Neural progenitor cell (in vitro differentiated cells): ENCODE data around the gene SPATA17. TPM values are rescaled to one million over a fixed set of nuclear protein-coding genes. Genes with fewer than 3 reads are reported as not detected.
A peak's percentile ranks its signal among the peaks of the same experiment; 100 is the strongest.

Experiments
- DNase-seq: peaks from one replicate; pipeline ENCODE4 v3.0.0-alpha.2; 2016; ENCODE audit warnings: low spot score
- H2AFZ ChIP-seq: fragments of 200-600 bp; sonication (generic); replicated peaks from 2 replicates; pipeline ENCODE4 v1.6.1; 2016; ENCODE audit warnings: antibody characterized with exemption
- H3F3A ChIP-seq: fragments of 200-600 bp; sonication (generic); 2 replicates; pipeline ENCODE4 v1.6.1; 2016; ENCODE audit warnings: antibody characterized with exemption, low read depth
- H3K27ac ChIP-seq: fragments of 200-600 bp; sonication (generic); 2 replicates; pipeline ENCODE4 v1.5.1; 2016; ENCODE audit warnings: mild to moderate bottlenecking
- H3K27me3 ChIP-seq: fragments of 200-600 bp; sonication (generic); 2 replicates; pipeline ENCODE4 v1.6.1; 2016; ENCODE audit warnings: mild to moderate bottlenecking, moderate library complexity
- H3K36me3 ChIP-seq: fragments of 200-600 bp; sonication (generic); 2 replicates; pipeline ENCODE4 v1.5.1; 2016
- H3K4me1 ChIP-seq: fragments of 200-600 bp; sonication (generic); 2 replicates; pipeline ENCODE4 v1.6.1; 2016; ENCODE audit warnings: mixed run types
- H3K4me2 ChIP-seq: fragments of 200-600 bp; sonication (generic); 2 replicates; pipeline ENCODE4 v1.6.1; 2016
- H3K4me3 ChIP-seq: fragments of 200-600 bp; sonication (generic); 2 replicates; pipeline ENCODE4 v1.5.1; 2016
- H3K79me2 ChIP-seq: fragments of 200-600 bp; sonication (generic); 2 replicates; pipeline ENCODE4 v1.6.1; 2016; ENCODE audit warnings: low read depth
- H3K9ac ChIP-seq: fragments of 200-600 bp; sonication (generic); 2 replicates; pipeline ENCODE4 v1.6.1; 2016
- H3K9me3 ChIP-seq: fragments of 200-600 bp; sonication (generic); 2 replicates; pipeline ENCODE4 v1.5.1; 2016; ENCODE audit warnings: low read depth
- H4K20me1 ChIP-seq: fragments of 200-600 bp; sonication (generic); 2 replicates; pipeline ENCODE4 v1.6.1; 2016; ENCODE audit warnings: low read depth
- H3K27ac Mint-ChIP-seq: 3 replicates; pipeline ENCODE4 v1.8.0; 2021; ENCODE audit warnings: mixed read lengths
- H3K27me3 Mint-ChIP-seq: 2 replicates; pipeline ENCODE4 v1.8.0; 2022; ENCODE audit warnings: low read depth, mild to moderate bottlenecking, inconsistent platforms, moderate library complexity, mixed read lengths; ENCODE audit not compliant: insufficient read depth
- H3K36me3 Mint-ChIP-seq: 3 replicates; pipeline ENCODE4 v1.8.0; 2021; ENCODE audit warnings: mixed read lengths
- H3K4me1 Mint-ChIP-seq: 3 replicates; pipeline ENCODE4 v1.8.0; 2021; ENCODE audit warnings: mixed read lengths
- H3K4me3 Mint-ChIP-seq: 3 replicates; pipeline ENCODE4 v1.8.0; 2021; ENCODE audit warnings: mild to moderate bottlenecking, moderate library complexity, mixed read lengths
- H3K9me3 Mint-ChIP-seq: 3 replicates; pipeline ENCODE4 v1.8.0; 2020; ENCODE audit warnings: mixed read lengths
- CTCF ChIP-seq: fragments of 200-600 bp; sonication (generic); IDR thresholded peaks from 2 replicates; pipeline ENCODE4 v1.5.1; 2017; ENCODE audit warnings: antibody characterized with exemption, mild to moderate bottlenecking
- EZH2 ChIP-seq: fragments of 200-600 bp; sonication (generic); IDR thresholded peaks from 2 replicates; pipeline ENCODE4 v1.6.1; 2017; ENCODE audit warnings: antibody characterized with exemption, mild to moderate bottlenecking, moderate library complexity
- EZH2phosphoT487 ChIP-seq: fragments of 200-600 bp; sonication (generic); IDR thresholded peaks from 2 replicates; pipeline ENCODE4 v1.6.1; 2017; ENCODE audit warnings: antibody characterized with exemption
- total RNA-seq: library from RNA; depleted of rRNA; stranded (reverse); fragments of >200 nt; gene quantifications from 2 replicates; pipeline ENCODE4 v1.2.3, GENCODE V29; 2015; ENCODE audit warnings: low replicate concordance

Gene SPATA17
- total RNA-seq, 1 donor from 2014 or later: 1.6 TPM

GRCh38 chr1:217650674-217651073, 19.5 kb downstream of the SPATA17 start:
- Histone ChIP-seq H2AFZ (no peak overlapping the region), H3K36me3 (no peaks in the 10 kb centered on the region), H3K27ac (no peak overlapping the region), H3K4me2 (no peak overlapping the region), H3K27me3 (no peaks in the 10 kb centered on the region), H3K9me3 (no peaks in the 10 kb centered on the region), H3F3A (no peaks in the 10 kb centered on the region), H4K20me1 (no peaks in the 10 kb centered on the region), H3K4me3 (no peak overlapping the region), H3K79me2 (no peaks in the 10 kb centered on the region), H3K9ac (no peak overlapping the region), H3K4me1 (no peaks in the 10 kb centered on the region)
- TF ChIP-seq EZH2 (no peak), EZH2phosphoT487 (no peak), CTCF (no peak)
- H3K27ac Mint-ChIP-seq: no peak overlapping the region
- H3K27me3 Mint-ChIP-seq: no peaks in the 10 kb centered on the region
- DNase-seq: no peak
- no peak overlapping the region for H3K4me3 Mint-ChIP-seq
- H3K4me1 Mint-ChIP-seq: no peaks in the 10 kb centered on the region
- no peaks in the 10 kb centered on the region for H3K36me3 Mint-ChIP-seq
- H3K9me3 Mint-ChIP-seq: no peaks in the 10 kb centered on the region

- no peak overlapping the region for H3K4me2 ChIP-seq
- TF ChIP-seq CTCF: peak; percentile 53
- TF ChIP-seq EZH2: no peak
Measured at GRCh38 chr1:217660353-217661062, 29.4 kb downstream of the SPATA17 start.

GRCh38 chr1:217661407-217661806, 30.3 kb downstream of the SPATA17 start:
- Histone ChIP-seq H3K4me3 (no peak overlapping the region), H3K4me2 (no peak overlapping the region), H3F3A (no peaks in the 10 kb centered on the region), H3K79me2 (no peaks in the 10 kb centered on the region), H3K36me3 (no peaks in the 10 kb centered on the region), H3K9ac (no peak overlapping the region), H4K20me1 (no peaks in the 10 kb centered on the region), H3K4me1 (no peaks in the 10 kb centered on the region), H3K9me3 (no peaks in the 10 kb centered on the region), H2AFZ (no peak overlapping the region), H3K27ac (no peak overlapping the region), H3K27me3 (no peaks in the 10 kb centered on the region)
- no peaks in the 10 kb centered on the region for H3K4me1 Mint-ChIP-seq
- H3K36me3 Mint-ChIP-seq: peaks cover 7% of the 10 kb centered on the region
- no peaks in the 10 kb centered on the region for H3K27me3 Mint-ChIP-seq
- H3K9me3 Mint-ChIP-seq: peaks cover 3% of the 10 kb centered on the region
- H3K27ac Mint-ChIP-seq: no peak overlapping the region
- no peak for TF ChIP-seq EZH2
- no peak for TF ChIP-seq CTCF
- TF ChIP-seq EZH2phosphoT487: no peak
- no peak for DNase-seq
- H3K4me3 Mint-ChIP-seq: no peak overlapping the region

More at GRCh38 chr1:217660353-217661062, 29.4 kb downstream of the SPATA17 start:
- no peak overlapping the region for H3K4me3 Mint-ChIP-seq
- peaks cover 7% of the 10 kb centered on the region for H3K36me3 Mint-ChIP-seq
- DNase-seq: peak; percentile 19
- H3K27ac ChIP-seq: no peak overlapping the region
- no peaks in the 10 kb centered on the region for H3K27me3 ChIP-seq
- no peaks in the 10 kb centered on the region for H3F3A ChIP-seq
- no peak overlapping the region for H2AFZ ChIP-seq
- no peaks in the 10 kb centered on the region for H3K27me3 Mint-ChIP-seq
- H3K9ac ChIP-seq: no peak overlapping the region
- peaks cover 3% of the 10 kb centered on the region for H3K9me3 Mint-ChIP-seq
- H3K79me2 ChIP-seq: no peaks in the 10 kb centered on the region
- no peak overlapping the region for H3K27ac Mint-ChIP-seq
- no peaks in the 10 kb centered on the region for H4K20me1 ChIP-seq
- no peaks in the 10 kb centered on the region for H3K4me1 ChIP-seq
- no peaks in the 10 kb centered on the region for H3K4me1 Mint-ChIP-seq
- H3K36me3 ChIP-seq: no peaks in the 10 kb centered on the region
- no peaks in the 10 kb centered on the region for H3K9me3 ChIP-seq
- no peak overlapping the region for H3K4me3 ChIP-seq
